Globus pallidus (tissue), 1 donor: ENCODE data around the gene ARAP1.

Source experiments
- DNase-seq: peaks from one replicate; pipeline ENCODE4 v3.0.0-alpha.2; 2015; ENCODE audit warnings: low spot score

Gene ARAP1

DNA sequence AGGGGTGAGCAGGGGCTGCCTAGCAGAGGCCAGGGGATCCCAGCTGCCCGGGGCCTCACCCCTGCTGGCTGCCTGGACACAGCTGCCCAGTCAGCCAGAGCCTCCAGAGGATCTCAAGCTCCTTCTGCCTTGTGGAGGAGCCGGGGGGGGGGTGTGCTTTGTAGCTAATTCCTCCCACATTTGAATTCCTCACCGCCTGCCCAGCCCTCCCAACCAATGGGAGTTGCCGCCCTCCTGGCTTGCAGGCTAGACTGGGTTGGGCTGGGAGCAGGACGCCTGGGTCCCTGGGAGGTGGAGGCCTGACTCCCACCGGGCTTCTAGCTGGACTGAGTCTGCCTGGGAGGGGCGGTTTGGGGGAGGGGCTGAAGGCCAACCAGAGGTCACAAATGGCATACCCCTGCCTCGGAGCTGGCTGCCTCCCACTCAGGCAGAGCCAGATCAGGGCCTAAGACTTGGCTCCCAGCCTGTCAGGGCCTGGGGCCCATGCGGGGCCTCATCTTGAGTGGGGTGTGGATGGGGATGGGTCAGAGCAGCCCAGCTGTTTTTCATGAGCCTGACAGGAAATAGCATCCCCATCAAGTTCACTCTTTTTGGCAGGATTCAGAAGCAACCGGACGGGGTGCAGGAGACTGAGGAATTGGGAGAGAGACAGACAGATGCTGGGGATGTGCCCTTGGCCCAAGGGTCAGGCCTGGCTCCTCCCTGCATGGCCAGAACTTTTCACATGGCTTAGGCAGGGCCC, 48.8 kb downstream of the ARAP1 start:
- no peak for DNase-seq

DNA sequence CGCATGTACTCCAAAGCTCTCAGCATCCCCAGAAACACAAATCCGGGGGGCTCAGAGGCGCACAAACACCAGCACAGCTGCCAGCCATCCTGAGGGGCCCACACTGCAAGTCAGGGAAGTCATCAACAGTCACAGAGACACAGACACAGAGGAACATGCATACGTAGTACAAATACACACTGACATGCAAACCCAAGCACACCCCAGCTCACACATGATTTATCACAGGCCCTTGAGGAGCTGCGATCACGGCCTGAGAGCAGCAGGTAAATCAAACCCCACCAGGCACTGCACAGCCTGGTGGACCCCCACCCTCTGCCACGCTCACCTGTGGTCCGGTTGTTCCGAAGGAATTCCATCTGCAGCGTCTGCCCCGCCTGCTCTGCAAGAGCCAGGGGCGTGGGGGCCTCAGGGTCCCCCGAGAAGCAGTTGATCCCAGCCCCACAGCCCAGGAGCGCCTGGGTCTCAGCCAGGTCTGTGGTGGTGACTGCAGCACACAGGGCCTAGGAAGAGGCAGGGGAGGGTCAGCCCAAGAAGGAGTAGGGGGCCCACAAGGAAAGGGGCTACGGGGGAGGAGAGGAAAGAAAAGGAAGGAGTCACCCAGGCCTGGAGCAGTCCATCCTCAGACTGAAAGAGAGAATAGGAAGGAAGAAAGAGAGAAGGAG, 49.5 kb downstream of the ARAP1 start:
- no peak for DNase-seq

DNA sequence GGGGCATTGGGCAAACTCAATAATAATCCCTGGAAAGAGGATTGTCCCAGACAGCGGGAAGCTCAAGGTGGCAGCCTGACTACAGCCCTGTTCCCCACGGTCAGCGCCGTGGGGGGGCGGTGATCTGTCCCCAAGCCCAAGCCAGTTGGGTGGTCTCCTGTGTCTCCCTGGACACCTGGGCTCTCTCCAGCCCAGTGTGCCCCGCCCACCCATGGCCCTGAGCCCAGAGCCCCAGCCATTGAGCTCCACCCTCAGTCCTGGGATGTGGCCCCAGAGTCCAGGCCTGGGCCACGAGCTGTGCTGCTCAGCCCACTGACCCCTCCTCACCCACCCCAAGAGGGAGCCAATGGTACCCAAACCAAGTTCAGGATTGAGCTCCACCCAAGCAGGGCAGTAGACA, 50.1 kb downstream of the ARAP1 start:
- DNase-seq = no peak

DNA sequence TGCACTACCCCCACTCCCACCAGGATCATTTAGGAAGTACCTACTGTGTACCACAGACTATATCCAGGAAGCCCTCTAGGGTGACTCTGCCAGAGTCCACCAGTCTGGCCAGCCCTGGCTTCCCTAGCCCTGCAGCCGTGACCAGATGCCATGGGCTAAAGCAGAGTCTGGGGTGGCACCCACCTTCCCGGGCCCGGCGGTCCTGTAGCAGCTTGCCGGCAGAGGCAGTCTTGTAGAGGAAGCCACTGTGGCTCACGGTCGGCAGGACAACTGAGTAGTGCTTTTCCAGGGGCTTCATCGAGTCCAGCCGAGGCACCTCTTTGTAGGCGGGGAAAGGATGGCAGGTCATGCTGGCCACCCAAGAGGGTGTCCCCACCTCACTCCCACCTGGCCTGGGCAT, 50.7 kb downstream of the ARAP1 start:
- no peak for DNase-seq

DNA sequence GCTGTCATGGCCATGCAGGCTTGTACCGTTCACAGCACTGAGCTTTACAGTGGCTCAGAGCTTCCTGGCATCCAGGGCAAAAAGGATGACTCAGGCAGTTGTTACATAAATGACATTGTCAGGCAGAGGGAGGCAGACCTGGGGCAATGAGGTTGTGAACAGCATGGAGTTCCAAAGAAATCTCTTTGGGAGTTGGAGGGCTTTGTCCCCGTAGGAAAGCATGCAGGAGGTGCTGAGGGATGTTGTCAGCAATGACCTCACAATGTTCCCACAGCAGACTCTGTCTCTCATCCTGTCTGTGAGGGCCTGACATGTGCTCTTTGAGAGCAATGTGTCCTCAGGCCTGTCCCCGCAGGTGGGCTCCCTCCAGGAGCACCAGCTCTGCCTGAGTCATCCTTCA, 52.1 kb downstream of the ARAP1 start:
- no peak for DNase-seq

DNA sequence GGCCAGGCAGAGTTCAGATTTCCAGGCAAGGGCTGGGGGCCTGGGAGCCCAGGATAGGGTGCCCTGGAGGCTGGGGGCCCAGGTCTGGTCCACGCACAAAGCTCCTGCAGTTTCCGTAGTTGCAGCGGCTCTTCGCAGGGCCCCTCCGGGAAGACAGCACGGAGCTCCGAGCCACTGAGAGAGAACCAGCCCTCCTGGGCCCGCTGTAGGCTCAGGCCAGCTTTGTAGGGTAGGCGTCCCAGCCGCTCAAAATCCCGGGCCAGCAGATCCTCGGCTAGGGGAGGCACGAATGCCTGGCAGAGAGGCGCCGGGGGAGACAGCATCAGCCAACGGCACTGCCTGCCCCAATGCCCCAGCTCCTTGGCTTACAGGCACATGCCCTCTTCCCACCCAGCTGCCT, 54.4 kb downstream of the ARAP1 start:
- DNase-seq = no peak

DNA sequence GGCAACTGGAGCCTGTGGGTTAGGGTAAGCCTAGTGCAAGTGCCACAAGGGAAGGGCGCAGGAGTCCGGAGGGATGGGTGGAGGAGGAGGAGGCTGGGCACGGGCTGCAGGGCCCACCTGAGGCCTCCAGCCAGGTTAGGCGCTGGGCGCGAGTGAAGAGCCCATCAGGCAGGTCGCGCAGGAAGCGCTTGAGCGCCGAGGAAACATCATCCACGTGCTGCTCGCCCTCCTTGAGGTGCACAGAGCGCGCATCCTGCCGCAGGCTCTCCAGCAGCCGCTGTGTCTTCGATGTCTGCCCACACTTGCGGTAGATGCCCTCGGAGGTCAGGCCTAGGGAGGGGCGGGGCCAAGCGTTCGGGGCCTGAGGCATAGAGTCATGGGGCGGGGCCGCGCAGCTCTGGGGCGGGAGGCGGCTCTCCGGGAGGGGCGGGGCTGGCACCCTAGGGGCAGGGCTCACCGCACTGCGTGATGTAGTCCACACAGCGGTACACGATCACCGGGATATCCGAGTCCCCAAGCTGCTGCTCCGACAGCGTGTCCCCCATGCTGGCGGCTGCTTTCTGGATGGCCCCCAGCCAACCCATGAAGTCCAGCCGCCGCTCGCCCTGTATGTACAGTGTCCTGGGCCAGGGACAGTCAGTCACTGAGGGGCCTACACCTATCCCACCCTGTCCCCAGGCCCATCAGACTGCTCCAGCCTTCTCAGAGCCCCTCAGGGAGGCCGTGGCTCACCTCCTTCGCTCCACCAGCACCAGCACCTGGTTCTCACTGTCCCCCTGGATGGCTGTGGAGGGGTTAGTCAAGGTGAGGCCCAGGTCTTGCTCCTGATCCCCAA, 55.1 kb downstream of the ARAP1 start:
- no peak for DNase-seq

DNA sequence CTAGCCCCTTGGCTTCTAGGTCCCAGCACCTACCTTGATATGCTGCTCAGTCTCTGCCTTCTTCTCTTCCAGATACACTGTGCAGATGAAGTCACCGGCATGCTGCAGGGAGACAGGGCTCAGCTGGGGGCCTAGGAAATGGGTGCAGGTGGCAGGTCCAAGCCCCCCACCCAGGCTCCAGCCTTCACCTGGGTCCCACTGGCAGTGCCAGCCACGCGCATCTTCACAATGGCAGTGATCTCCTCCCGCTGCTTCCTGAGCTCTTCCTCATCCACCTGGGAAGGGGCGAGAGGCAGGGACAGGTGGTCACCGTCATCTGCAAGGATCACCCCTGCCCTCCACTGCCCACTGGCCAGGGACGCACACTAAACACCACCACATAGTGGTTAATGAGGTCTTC, 56.9 kb downstream of the ARAP1 start:
- no peak for DNase-seq

DNA sequence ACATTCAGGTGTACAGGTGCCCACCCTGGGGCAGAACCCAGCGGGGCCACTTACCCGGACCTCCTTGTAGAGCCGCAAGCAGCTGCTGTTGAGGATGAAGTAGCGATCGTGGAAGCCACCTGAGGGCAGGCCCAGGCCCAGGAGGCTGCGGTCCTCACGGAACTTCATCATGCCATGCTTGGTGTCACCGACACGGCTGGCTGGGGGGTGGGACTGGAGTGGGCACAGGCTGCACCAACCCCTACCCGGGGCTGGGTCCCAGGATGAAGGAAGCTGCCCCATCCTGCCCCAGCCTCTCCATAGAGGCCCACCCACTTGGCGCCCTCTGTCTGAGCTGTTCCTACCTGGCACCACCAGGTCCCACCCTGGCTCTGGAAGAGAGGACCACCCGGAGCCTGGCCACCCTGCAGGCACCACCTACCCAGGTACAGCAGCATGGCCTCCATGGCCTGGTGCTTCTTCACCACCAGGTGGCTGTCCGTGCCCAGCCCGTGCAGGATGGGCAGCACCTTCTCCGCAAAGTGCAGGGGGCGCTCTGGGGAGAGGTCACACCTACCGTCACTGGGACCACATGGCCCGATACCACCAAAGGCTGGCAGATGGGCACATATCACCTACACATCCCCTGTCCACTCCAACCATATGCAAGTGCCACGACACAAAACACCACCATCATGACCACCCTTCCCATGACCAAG, 58.8 kb downstream of the ARAP1 start:
- DNase-seq = no peak

DNA sequence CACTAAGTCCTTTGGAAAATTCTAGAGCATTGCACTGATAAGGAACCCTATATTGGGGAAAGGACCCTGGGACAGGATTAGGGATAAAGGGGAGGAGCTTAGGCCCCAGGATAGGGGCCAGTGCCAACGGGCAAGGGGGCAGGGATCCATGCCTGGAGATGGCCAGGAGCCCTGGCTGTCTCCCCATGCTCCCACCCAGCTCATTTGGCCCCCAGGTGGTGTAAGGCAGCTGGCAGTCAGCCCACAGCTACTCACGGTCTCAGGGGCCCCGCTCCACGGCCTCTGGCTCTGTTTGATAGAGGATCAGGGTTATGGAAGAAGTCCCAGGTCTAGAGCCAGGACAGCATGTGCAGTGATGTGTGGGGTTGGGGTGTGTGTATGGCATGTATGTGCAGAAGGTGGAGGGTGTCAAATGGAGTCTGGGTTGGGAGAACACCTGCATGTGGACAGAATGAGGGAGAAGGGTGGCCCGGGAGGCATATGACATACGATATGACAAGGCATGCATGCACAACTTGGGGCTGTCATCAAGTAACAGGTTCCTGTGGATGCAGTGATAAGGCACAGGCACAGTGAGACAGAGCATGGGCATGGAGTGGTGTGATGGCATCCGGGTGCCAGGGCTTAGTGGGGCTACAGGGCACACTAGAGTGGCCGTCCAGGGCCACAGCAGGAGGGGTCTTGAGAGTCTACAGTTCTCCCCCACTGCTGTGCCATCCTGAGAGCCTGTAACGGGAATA, 59.5 kb downstream of the ARAP1 start:
- DNase-seq = no peak

DNA sequence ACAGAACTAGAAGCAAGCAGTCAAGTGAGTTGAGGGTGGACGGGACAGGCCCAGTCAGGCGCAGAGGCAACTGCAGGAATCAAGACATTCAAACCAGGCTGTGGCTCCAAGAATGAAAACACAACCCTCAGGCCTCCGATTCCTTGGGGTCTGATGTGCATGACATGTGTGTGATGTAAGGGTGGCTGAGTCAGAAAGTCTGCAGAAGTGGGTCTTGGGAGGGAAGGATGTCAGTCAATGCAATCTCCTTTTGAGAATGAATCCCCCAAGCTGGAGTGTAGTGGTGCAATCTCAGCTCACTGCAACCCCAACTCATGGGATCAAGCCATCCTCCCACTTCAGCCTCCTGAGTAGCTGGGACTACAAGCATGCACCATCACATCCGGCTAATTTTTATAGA, 62.0 kb downstream of the ARAP1 start:
- DNase-seq = no peak

DNA sequence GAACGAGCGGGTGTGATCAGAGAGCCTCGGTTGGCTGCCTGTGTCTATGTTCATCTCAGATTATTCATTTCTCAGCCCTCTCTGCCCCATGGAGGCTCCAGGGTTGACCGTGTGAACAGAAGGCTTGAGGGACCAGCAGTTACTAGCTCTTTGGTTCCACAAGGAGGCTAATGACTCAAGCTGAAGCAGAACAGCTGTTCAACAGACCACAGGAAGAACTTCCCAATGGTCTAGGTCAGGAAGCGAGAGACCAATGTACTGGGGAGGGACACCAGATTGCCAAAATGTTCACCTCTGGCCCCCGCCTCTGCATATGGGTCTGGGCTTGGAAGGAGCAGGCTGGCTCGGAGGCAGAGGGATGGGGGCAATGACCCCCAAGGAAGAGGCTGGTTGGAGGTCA, 63.3 kb downstream of the ARAP1 start:
- DNase-seq = no peak

DNA sequence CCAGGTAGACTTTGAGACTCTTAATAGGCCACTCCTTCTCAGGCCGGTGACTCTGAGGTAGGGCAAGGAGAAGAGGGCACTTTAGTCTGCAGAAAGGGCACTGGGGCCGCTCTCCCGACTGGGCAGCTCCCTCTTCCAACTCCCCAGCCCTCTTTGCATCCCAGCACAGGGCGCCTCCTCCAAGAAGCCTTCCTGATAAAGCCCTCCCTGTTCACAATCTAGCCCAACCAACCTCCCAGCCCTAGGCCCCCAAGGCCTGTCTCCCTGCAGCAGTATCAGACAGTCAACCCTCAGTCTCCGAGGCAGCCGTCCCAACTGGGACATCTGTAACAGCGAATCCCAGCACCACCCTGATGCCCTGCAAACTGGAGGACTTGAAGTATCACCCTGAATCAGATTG, 63.7 kb downstream of the ARAP1 start:
- DNase-seq = no peak

DNA sequence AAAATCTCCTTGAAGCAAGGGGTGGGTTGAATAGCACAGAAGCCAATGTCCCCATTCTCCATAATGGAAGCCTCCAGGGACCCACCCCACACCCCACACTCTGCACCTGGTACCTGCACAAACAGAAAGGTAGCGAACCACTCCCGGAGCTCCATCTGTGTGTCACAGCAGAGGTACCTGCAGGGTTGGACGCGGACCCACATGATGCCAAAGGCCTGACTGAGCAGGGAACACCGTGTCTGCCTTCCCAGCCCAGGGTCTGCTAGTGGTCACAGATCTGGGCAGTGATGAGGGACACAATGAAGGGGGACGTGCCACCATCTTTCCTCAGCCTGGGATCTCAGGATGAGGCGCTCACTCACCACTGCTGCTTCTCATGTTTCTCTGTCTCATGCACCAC, 64.9 kb downstream of the ARAP1 start:
- no peak for DNase-seq

DNA sequence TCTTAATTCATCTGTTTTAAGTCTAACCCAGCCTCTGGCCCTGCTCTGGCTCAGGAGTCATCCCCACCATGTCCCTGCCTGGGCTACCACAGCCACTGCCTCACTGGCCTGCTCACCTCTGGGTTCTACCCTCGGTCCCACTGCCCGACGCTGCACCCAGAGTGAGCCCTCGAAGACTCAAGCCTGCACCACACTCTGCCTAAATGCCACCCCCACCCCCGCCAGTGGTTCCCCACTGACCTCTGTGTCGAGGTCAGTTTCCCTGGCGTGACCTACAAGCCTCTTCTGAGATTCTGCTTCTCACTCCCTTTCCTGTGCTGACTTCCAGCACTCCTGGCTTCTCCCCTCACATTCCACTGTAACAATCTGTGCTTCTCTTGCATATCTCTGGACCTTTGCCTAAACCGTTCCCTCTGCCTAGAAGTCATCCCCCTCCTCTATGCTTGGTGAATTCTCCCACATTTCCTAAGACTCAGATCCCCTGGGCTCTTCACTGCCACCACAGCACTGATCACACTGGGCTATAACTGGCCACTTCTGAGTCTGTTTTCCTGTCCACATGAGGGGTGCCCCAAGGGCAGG, 65.5 kb downstream of the ARAP1 start:
- no peak for DNase-seq

DNA sequence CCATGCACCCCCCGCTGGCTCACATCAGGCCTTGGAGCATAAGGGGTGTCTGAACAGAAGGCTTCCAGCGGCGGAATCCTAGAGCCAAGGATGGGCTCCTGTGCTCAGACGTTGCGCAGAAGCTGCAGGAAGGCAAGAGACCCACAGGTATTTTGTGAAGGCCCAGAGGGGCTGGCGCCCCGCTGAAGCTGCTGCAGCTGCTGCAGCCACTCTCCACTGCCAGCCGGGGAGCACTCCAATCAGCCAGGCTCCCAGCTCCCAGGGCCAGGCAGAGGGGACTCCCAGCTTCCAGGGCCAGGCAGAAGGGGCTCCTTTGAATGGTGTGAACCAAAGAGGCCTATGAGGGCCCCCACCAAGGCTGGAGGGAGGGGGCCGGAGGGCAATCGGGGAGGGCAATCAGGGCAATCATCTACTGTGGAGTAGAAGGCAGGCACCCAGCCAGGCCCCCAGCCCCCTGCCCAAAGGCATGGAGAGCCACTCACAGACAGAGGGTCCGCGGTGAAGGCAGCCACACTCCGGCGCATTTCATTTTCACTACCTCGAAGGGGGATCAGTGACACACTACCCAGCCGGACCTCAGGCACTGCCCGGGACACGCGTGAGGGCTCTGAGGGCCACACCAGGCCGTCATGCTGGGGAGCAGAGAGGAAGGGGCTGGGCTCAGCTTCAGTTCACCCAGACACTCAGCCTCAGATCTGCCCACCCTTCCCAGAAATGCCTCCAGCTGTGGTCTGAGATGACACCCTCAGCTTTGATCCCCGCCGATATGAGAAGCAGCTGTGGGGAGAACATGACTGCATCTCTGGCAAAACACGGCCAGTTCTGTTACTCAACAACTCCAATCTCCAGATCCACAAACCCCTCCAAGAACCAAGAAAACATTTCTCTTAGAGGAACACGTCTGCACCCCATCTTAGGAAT, 66.4 kb downstream of the ARAP1 start:
- no peak for DNase-seq

DNA sequence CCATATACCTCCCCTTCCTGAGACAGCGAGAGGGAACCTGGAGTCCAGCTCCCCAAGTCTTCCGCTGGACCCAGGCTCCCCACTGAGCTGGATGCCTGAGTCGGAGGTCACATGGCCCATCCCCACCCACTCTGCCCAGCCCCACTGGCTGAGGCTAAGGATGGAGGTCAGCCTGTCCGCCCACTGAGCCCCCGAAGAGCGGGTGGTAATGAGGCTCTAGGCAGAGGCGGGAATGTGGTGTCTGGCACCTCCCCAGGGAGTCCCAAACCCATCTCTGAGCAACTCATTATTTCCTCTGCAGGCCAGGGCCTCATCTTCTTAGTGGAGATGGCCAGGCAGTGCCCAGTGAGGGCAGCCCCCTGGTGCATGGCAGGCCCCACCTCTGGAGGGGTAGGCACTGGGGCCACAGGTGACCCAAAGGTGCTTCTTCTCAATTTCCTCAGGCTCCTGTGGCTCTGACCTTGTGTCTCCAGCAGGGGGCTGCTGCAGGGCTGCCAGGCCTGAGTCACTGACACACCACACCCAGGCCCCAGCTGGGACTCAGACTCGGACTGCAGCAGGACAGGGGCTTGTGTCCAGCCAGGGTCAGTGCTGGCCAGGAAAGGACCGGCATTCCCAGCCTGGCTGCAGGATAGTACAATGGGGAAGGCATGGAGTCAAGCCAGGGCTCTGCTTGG, 67.8 kb downstream of the ARAP1 start:
- no peak for DNase-seq

DNA sequence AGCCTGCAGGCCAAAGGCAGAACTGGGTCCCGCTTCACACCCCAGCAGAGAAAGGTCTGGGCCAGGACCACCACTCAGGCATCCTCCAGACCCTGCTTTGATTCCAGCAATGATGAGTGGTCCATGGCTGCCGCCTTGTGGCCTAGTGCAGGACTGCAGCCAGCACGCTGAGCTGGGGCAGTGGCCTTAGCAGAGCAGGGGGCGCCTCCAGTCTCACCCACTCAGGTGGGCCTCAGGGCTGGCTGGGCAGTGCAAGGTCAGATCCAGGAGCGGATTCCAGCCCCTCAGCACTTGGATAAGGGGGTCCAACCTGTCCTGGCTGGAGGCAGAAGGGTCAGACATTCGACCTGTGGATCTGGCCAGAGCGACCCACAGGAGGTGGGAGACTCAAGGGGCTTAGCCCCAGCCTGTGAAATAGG, 68.4 kb downstream of the ARAP1 start:
- peak; percentile 19 for DNase-seq

DNA sequence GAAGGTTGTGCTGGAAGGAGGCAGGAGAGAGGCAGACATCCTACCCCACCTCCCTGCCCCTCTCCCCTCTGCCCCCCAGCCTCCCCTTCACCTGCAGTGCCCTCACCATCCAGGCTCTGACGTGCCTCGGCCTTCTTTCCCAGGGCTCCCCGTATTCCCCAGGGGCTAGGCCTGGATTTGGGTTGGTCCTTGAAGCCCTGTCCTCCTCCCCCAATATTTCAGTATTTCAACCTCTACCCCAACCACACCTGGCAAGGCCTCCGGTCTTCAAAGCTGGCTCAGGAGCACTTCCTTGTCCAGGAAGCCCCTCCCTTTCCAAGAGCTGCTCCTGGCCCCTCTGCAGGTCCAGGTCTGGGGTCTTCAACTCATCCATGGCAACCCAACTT, 69.4 kb downstream of the ARAP1 start:
- no peak for DNase-seq
